MCF 10A (cell line): Measurements from ENCODE around the gene PRSS22. TPM values are rescaled to one million over a fixed set of nuclear protein-coding genes. Genes with fewer than 3 reads are reported as not detected.

Source experiments
- BruUV-seq: library from RNA; stranded (reverse); fragments of 400-500 nt; replicated peaks from 2 replicates; lab custom pipeline; 2021; lab: Mats Ljungman, UMichigan
- CTCF ChIA-PET: fragments of 300-600 bp; sonication (Branson Sonifier 250); formaldehyde crosslinking; extraction: SDS; loops from one replicate; lab custom pipeline; 2021; ENCODE audit warnings: antibody characterized with exemption, inconsistent platforms; lab: Yijun Ruan, JAX
- POLR2A ChIA-PET: fragments of 300-600, 350-650 bp; sonication (Branson Sonifier 250); formaldehyde crosslinking; extraction: SDS; loops from one replicate; lab custom pipeline; 2020; ENCODE audit warnings: antibody characterized with exemption, inconsistent platforms; lab: Yijun Ruan, JAX
- DNase-seq: peaks from one replicate; pipeline ENCODE4 v3.0.0-alpha.2; 2018; ENCODE audit not compliant: unreplicated experiment
- H3K27ac Mint-ChIP-seq: one replicate; pipeline ENCODE4 v1.8.0; 2022; ENCODE audit warnings: mild to moderate bottlenecking, low read depth, mixed read lengths; ENCODE audit not compliant: unreplicated experiment
- H3K27me3 Mint-ChIP-seq: one replicate; pipeline ENCODE4 v1.8.0; 2022; ENCODE audit warnings: mixed read lengths; ENCODE audit not compliant: insufficient read depth, unreplicated experiment
- H3K36me3 Mint-ChIP-seq: one replicate; pipeline ENCODE4 v1.8.0; 2022; ENCODE audit warnings: mild to moderate bottlenecking, moderate library complexity, mixed read lengths; ENCODE audit not compliant: insufficient read depth, unreplicated experiment
- H3K4me1 Mint-ChIP-seq: one replicate; pipeline ENCODE4 v1.8.0; 2022; ENCODE audit warnings: mixed read lengths; ENCODE audit not compliant: insufficient read depth, unreplicated experiment
- H3K4me3 Mint-ChIP-seq: one replicate; pipeline ENCODE4 v1.8.0; 2022; ENCODE audit warnings: mild to moderate bottlenecking, moderate library complexity, mixed read lengths; ENCODE audit not compliant: unreplicated experiment
- H3K9me3 Mint-ChIP-seq: one replicate; pipeline ENCODE4 v1.8.0; 2022; ENCODE audit warnings: mixed read lengths; ENCODE audit not compliant: unreplicated experiment
- CTCF ChIP-seq: fragments of 200-600 bp; IDR thresholded peaks from one replicate; pipeline ENCODE4 v1.8.0; 2022; ENCODE audit warnings: antibody characterized with exemption, mild to moderate bottlenecking; ENCODE audit not compliant: unreplicated experiment
- intact Hi-C: fragments of 100-400 bp; cut with micrococcal nuclease; formaldehyde crosslinking; loops from 2 replicates; pipeline ENCODE4 v1.14.1; 2022
- total RNA-seq: library from RNA; stranded (reverse); gene quantifications from 2 replicates; pipeline ENCODE4 v1.2.3, GENCODE V29; 2022

The PRSS22 gene
- total RNA-seq, 1 experiment from 2014 or later = not detected

GRCh38 chr16:2826591-2827373 lies 31.2 kb downstream of the PRSS22 start:
- H3K4me1 Mint-ChIP-seq = no peaks in the 10 kb centered on the region

GRCh38 chr16:2825906-2826305 lies 32.1 kb downstream of the PRSS22 start:
- intact Hi-C loops = no loop called here
- CTCF ChIA-PET = interaction anchor here (0.6 to 1.0 kb wide), 2 partner anchors 55 to 402 kb away, joined by 3 read pairs; no protein-coding TSS in a partner anchor
- H3K27ac Mint-ChIP-seq = no peak overlapping the region
- POLR2A ChIA-PET = no interaction called here
- no peak for TF ChIP-seq CTCF
- BruUV-seq = no TSS peak
- no peak for DNase-seq
- H3K9me3 Mint-ChIP-seq = no peaks in the 10 kb centered on the region
- no peaks in the 10 kb centered on the region for H3K27me3 Mint-ChIP-seq
- H3K4me3 Mint-ChIP-seq = no peak overlapping the region
- H3K4me1 Mint-ChIP-seq = no peaks in the 10 kb centered on the region
- H3K36me3 Mint-ChIP-seq = no peaks in the 10 kb centered on the region

More at GRCh38 chr16:2826591-2827373, 31.2 kb downstream of the PRSS22 start:
- Mint-ChIP-seq H3K36me3 (no peaks in the 10 kb centered on the region), H3K27me3 (no peaks in the 10 kb centered on the region), H3K9me3 (no peaks in the 10 kb centered on the region), H3K4me3 (no peak overlapping the region), H3K27ac (no peak overlapping the region)
- intact Hi-C loops = no loop called here
- BruUV-seq = no TSS peak
- ChIA-PET POLR2A (interaction anchor here (0.5 to 0.6 kb wide), 2 partner anchors 16 to 125 kb away, joined by 3 read pairs; no protein-coding TSS in a partner anchor), CTCF (interaction anchor here (1.0 kb wide), 1 partner anchor 403 kb away, joined by 3 read pairs; no protein-coding TSS in a partner anchor)
- DNase-seq = no peak
- TF ChIP-seq CTCF = no peak

- POLR2A ChIA-PET = no interaction called here
- intact Hi-C loops = no loop called here
- no TSS peak for BruUV-seq
- Mint-ChIP-seq H3K36me3 (no peaks in the 10 kb centered on the region), H3K9me3 (no peaks in the 10 kb centered on the region), H3K4me3 (no peak overlapping the region), H3K4me1 (no peaks in the 10 kb centered on the region), H3K27me3 (no peaks in the 10 kb centered on the region), H3K27ac (no peak overlapping the region)
- no peak for TF ChIP-seq CTCF
- no peak for DNase-seq
- CTCF ChIA-PET = interaction anchor here (0.6 kb wide), 1 partner anchor 55 kb away, joined by 3 read pairs; no protein-coding TSS in a partner anchor
Observed at GRCh38 chr16:2825049-2825742, 32.8 kb downstream of the PRSS22 start.

- ChIA-PET CTCF (interaction anchor here (1.0 to 1.9 kb wide), 2 partner anchors 13 to 102 kb away, joined by 3 to 4 read pairs; no protein-coding TSS in a partner anchor), POLR2A (no interaction called here)
- no peak for DNase-seq
- TF ChIP-seq CTCF = no peak
- H3K4me3 Mint-ChIP-seq = no peak overlapping the region
- no peaks in the 10 kb centered on the region for H3K36me3 Mint-ChIP-seq
- BruUV-seq = no TSS peak
- no peak overlapping the region for H3K27ac Mint-ChIP-seq
- no peaks in the 10 kb centered on the region for H3K4me1 Mint-ChIP-seq
- H3K9me3 Mint-ChIP-seq = no peaks in the 10 kb centered on the region
- intact Hi-C loops = no loop called here
- no peaks in the 10 kb centered on the region for H3K27me3 Mint-ChIP-seq
Observed at GRCh38 chr16:2824626-2825025, 33.3 kb downstream of the PRSS22 start.
